Epithelial cell of esophagus (primary cell): ENCODE results near the gene TRMT13.

Source experiments
- DNase-seq: peaks from one replicate; pipeline ENCODE4 v3.0.0; 2010; ENCODE audit warnings: low read depth
- H3K4me3 ChIP-seq: 2 replicates; pipeline ENCODE4 v1.5.1; 2011; ENCODE audit warnings: mild to moderate bottlenecking, low read length, control low read depth
- TF ChIP-seq, protein P1 (sequence below): IDR thresholded peaks from 2 replicates; pipeline ENCODE4 v1.5.1; 2011; ENCODE audit warnings: low read depth, mild to moderate bottlenecking, low read length, control low read depth, inconsistent platforms; ENCODE audit not compliant: insufficient read depth; ENCODE audit errors: missing control alignments

TRMT13 gene

DNA sequence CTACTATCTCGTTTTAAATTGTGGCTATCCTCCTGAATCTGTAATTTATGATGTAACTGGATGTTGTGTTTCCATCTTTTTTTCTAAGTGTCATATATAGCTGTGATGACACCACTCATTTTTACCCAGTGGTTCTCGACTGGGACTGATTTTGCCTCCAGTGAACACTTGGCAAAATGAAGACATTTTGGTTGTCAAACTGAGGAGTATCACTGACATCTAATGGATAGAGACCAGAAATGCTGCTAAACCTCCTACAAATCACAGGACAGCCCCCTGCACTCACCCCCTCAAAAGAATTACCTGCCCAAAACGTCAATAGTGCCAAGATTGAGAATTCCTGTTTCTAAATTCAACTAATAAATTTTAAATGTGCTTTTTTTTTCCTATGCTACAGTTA, 1.9 kb downstream of the TRMT13 start:
- no peak for DNase-seq

DNA sequence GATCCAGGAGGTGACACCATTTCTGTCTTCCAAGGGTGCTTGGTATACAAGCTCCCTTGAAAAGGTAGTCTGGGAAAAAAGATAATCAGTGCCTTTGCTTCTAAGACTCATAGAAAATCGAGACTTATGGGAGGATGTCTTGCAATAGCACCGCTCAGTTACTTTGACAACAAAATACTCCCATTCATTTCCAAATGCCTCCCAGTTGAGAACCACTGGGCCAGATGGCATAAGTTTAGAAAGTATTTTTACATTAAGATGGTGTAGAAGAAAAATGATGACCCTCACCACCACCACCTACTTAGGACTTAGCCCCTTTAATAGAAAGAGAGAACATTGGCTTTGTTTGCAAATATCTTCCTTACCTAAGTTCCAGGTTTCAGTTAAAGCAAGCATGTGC, 4.6 kb downstream of the TRMT13 start:
- DNase-seq, result no peak

More for the DNA sequence above, 1.9 kb downstream of the TRMT13 start:
- no peak overlapping the region for H3K4me3 ChIP-seq
- TF ChIP-seq, protein P1, sequence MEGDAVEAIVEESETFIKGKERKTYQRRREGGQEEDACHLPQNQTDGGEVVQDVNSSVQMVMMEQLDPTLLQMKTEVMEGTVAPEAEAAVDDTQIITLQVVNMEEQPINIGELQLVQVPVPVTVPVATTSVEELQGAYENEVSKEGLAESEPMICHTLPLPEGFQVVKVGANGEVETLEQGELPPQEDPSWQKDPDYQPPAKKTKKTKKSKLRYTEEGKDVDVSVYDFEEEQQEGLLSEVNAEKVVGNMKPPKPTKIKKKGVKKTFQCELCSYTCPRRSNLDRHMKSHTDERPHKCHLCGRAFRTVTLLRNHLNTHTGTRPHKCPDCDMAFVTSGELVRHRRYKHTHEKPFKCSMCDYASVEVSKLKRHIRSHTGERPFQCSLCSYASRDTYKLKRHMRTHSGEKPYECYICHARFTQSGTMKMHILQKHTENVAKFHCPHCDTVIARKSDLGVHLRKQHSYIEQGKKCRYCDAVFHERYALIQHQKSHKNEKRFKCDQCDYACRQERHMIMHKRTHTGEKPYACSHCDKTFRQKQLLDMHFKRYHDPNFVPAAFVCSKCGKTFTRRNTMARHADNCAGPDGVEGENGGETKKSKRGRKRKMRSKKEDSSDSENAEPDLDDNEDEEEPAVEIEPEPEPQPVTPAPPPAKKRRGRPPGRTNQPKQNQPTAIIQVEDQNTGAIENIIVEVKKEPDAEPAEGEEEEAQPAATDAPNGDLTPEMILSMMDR, result no peak

DNA sequence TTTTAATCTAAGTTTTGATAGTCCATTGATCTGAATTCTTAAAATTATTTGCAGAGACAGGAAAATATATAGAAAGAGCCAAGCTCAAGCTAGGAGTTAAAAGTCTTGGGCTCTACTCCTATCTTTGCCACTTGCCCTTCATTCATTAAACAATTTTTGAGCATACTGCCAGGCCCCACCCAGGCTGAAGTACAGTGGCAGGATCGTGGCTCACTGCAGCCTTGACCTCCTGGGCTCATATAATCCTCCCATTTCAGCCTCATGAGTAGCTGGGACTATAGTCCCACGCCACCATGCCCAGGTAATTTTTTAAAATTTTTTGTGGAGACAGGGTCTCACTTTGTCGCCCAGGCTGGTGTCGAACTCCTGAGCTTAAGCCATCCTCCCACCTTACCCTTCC, 8.2 kb downstream of the TRMT13 start:
- no peak for DNase-seq
- TF ChIP-seq, protein P1, result no peak

More for the DNA sequence above, 4.6 kb downstream of the TRMT13 start:
- TF ChIP-seq, protein P1, result no peak
- H3K4me3 ChIP-seq, result no peak overlapping the region

DNA sequence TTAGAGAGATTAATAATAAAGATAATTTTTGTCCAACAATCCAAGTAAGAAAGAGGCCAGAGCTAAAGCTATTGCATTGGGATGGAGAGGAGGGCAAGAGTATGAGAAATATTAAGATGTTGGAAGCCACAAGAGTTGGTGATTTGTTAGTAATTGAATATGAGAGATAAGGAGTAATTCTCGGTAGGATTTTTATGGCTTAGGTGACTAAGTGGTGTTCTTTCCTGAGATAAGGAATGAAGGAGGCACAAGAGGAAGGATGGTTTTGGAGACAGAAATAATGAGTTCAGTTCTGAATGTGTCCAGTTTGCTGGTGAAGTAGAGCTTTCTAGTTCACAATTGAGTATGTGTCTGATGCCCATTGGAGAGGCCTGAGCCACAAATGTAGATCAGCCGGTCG, 9.4 kb downstream of the TRMT13 start:
- DNase-seq, result no peak
- H3K4me3 ChIP-seq, result no peak overlapping the region
- TF ChIP-seq, protein P1, result no peak

More for the DNA sequence above, 8.2 kb downstream of the TRMT13 start:
- H3K4me3 ChIP-seq, result no peak overlapping the region

DNA sequence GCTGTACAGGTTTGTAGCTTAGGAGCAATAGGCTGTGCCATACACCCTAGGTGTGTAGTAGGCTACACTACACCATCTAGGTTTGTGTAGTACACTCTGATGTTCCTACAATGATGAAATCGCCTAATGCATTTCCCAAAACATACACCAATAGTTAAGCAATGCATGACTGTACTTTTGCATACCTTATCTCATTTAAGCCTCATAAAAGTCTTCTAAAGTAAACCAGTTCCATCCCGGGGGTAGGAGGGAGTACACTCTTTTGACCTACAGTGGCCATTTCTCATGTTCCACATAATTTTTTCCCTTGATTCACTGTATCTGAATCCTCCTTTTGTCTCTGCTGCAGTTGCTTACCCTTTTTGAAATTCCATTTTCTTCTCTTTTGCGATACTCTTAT, 12.2 kb downstream of the TRMT13 start:
- TF ChIP-seq, protein P1, result no peak
- DNase-seq, result no peak
- H3K4me3 ChIP-seq, result no peak overlapping the region

DNA sequence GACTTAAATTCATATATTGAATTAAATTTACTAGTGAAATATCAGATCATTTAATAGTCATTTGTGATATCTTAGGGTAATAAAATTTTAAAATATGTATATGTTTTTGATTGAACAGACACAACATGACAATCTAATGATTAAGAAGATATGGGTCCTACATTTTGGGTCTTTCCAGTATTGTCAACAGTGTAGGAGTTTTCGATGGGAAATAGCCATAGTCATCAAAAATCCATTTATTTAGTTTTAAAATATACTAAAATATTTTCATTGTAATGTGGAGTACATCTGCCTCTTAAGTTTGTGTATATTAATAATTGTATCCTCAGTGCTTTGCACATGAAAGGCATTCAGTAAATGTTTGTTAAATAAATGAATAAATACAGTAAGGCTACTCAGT, 14.0 kb downstream of the TRMT13 start:
- TF ChIP-seq, protein P1, result no peak
- DNase-seq, result no peak
- no peak overlapping the region for H3K4me3 ChIP-seq

DNA sequence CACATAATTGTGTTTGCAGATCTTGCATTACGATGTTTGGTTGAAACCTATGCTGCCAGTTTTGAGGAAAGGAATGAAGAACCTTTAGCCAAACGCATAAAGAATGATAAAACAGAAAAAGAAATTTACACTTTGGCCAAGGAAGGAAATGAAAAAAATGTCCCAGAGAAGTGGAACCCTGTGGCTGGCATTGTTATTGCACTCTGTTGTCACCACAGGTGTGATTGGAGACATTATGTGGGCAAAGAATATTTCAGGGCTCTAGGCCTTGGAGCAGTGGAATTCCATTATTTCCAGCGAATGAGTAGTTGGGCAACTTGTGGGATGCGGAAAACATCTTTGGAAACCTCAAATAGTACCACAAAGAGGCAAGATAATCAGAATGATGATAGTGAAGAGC, 14.9 kb downstream of the TRMT13 start:
- DNase-seq, result no peak
- TF ChIP-seq, protein P1, result no peak
- no peak overlapping the region for H3K4me3 ChIP-seq
